SK-N-SH treated with all-trans-retinoic acid at 6 μM for 48 hours (cell line): ENCODE measurements around the gene SLC66A1.

Experiments used
- ATAC-seq: fragments of 200-7000 bp; cut with Tn5 transposase; 3 replicates; pipeline ENCODE4 v1.9.1; 2020; ENCODE audit warnings: mild to moderate bottlenecking, moderate library complexity
- ARNTL ChIP-seq: fragments of 450-650 bp; formaldehyde crosslinking; IDR thresholded peaks from 2 replicates; pipeline ENCODE4 v1.5.0; 2020; ENCODE audit warnings: low read depth, mild to moderate bottlenecking, moderate library complexity, borderline replicate concordance
- CSDC2 ChIP-seq: fragments of 250-450 bp; sonication (Bioruptor Pico); IDR thresholded peaks from 2 replicates; pipeline ENCODE4 v1.5.0; 2020; ENCODE audit warnings: mild to moderate bottlenecking, moderate library complexity
- ESRRG ChIP-seq: fragments of 250-450 bp; sonication (Bioruptor Pico); IDR thresholded peaks from 2 replicates; pipeline ENCODE4 v1.6.1; 2021; ENCODE audit warnings: mild to moderate bottlenecking
- OSR1 ChIP-seq: fragments of 250-450 bp; sonication (Bioruptor Pico); IDR thresholded peaks from 2 replicates; pipeline ENCODE4 v1.8.0; 2022; ENCODE audit warnings: moderate library complexity, mild to moderate bottlenecking, inconsistent platforms
- PPARA ChIP-seq: fragments of 250-450 bp; sonication (Bioruptor Pico); IDR thresholded peaks from 2 replicates; pipeline ENCODE4 v1.5.0; 2020; ENCODE audit warnings: mild to moderate bottlenecking, borderline replicate concordance
- SNAI2 ChIP-seq: fragments of 250-450 bp; sonication (Bioruptor Pico); IDR thresholded peaks from 2 replicates; pipeline ENCODE4 v1.5.0; 2020; ENCODE audit warnings: mild to moderate bottlenecking, moderate library complexity
- TOX ChIP-seq: fragments of 250-450 bp; sonication (Bioruptor Pico); IDR thresholded peaks from 2 replicates; pipeline ENCODE4 v1.8.0; 2021; ENCODE audit warnings: mild to moderate bottlenecking, moderate library complexity, borderline replicate concordance
- ZC3H10 ChIP-seq: fragments of 250-450 bp; sonication (Bioruptor Pico); IDR thresholded peaks from 2 replicates; pipeline ENCODE4 v1.5.1; 2021; ENCODE audit warnings: mild to moderate bottlenecking, moderate library complexity
- ZFP30 ChIP-seq: fragments of 450-650 bp; formaldehyde crosslinking; IDR thresholded peaks from 2 replicates; pipeline ENCODE4 v1.5.0; 2022; ENCODE audit warnings: mild to moderate bottlenecking, moderate library complexity
- ZNF565 ChIP-seq: fragments of 450-650 bp; formaldehyde crosslinking; conservative IDR thresholded peaks from 2 replicates; pipeline ENCODE4 v1.5.0; 2020; ENCODE audit warnings: low read depth, mild to moderate bottlenecking, moderate library complexity
- ZNF8 ChIP-seq: fragments of 450-650 bp; formaldehyde crosslinking; IDR thresholded peaks from 2 replicates; pipeline ENCODE4 v1.5.0; 2020; ENCODE audit warnings: mild to moderate bottlenecking, moderate library complexity
- TF ChIP-seq, protein P1 (sequence below): fragments of 250-450 bp; sonication (Bioruptor Pico); IDR thresholded peaks from 2 replicates; pipeline ENCODE4 v1.8.0; 2020; ENCODE audit warnings: mild to moderate bottlenecking, moderate library complexity, borderline replicate concordance
- TF ChIP-seq, protein P2 (sequence below): fragments of 250-450 bp; sonication (Bioruptor Pico); IDR thresholded peaks from 2 replicates; pipeline ENCODE4 v1.5.1; 2021; ENCODE audit warnings: mild to moderate bottlenecking, moderate library complexity
- TF ChIP-seq, protein P3 (sequence below): fragments of 250-450 bp; sonication (Bioruptor Pico); IDR thresholded peaks from 2 replicates; pipeline ENCODE4 v1.8.0; 2021; ENCODE audit warnings: low read depth, mild to moderate bottlenecking, moderate library complexity, borderline replicate concordance
- TF ChIP-seq, protein P4 (sequence below): fragments of 250-450 bp; sonication (Bioruptor Pico); IDR thresholded peaks from 2 replicates; pipeline ENCODE4 v1.5.0; 2020; ENCODE audit warnings: mild to moderate bottlenecking, moderate library complexity

Gene SLC66A1

DNA sequence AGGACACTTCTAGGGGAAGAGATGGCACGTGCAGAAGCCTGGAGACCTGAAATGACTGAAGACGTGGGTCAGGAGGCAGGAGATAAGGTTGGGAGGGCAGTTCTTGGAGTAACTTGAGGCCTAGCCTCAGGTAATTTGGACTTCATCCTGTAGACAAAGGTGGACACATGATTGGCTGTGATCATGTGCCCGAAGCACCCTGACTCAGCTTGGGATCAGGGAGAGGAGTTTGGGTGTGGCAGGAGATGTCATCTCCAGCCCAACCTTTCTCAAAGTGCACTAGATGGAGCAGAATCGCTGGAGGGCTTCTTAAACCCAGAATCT, 1.5 kb downstream of the SLC66A1 start:
- no peak for TF ChIP-seq ESRRG (CRISPR knock-in tag)
- TF ChIP-seq OSR1 (CRISPR knock-in tag), result no peak
- TF ChIP-seq, protein P1, sequence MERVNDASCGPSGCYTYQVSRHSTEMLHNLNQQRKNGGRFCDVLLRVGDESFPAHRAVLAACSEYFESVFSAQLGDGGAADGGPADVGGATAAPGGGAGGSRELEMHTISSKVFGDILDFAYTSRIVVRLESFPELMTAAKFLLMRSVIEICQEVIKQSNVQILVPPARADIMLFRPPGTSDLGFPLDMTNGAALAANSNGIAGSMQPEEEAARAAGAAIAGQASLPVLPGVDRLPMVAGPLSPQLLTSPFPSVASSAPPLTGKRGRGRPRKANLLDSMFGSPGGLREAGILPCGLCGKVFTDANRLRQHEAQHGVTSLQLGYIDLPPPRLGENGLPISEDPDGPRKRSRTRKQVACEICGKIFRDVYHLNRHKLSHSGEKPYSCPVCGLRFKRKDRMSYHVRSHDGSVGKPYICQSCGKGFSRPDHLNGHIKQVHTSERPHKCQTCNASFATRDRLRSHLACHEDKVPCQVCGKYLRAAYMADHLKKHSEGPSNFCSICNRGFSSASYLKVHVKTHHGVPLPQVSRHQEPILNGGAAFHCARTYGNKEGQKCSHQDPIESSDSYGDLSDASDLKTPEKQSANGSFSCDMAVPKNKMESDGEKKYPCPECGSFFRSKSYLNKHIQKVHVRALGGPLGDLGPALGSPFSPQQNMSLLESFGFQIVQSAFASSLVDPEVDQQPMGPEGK (CRISPR knock-in tag), result no peak
- no peak for TF ChIP-seq CSDC2 (CRISPR knock-in tag)
- TF ChIP-seq PPARA (CRISPR knock-in tag), result no peak
- TF ChIP-seq TOX (CRISPR knock-in tag), result no peak
- TF ChIP-seq ZFP30 (CRISPR knock-in tag), result no peak
- TF ChIP-seq ZNF8 (CRISPR knock-in tag), result no peak
- no peak for TF ChIP-seq ARNTL (CRISPR knock-in tag)
- TF ChIP-seq, protein P2, sequence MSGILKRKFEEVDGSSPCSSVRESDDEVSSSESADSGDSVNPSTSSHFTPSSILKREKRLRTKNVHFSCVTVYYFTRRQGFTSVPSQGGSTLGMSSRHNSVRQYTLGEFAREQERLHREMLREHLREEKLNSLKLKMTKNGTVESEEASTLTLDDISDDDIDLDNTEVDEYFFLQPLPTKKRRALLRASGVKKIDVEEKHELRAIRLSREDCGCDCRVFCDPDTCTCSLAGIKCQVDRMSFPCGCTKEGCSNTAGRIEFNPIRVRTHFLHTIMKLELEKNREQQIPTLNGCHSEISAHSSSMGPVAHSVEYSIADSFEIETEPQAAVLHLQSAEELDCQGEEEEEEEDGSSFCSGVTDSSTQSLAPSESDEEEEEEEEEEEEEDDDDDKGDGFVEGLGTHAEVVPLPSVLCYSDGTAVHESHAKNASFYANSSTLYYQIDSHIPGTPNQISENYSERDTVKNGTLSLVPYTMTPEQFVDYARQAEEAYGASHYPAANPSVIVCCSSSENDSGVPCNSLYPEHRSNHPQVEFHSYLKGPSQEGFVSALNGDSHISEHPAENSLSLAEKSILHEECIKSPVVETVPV (CRISPR knock-in tag), result no peak
- no peak for TF ChIP-seq SNAI2 (CRISPR knock-in tag)
- TF ChIP-seq ZNF565 (CRISPR knock-in tag), result no peak
- no peak for ATAC-seq

DNA sequence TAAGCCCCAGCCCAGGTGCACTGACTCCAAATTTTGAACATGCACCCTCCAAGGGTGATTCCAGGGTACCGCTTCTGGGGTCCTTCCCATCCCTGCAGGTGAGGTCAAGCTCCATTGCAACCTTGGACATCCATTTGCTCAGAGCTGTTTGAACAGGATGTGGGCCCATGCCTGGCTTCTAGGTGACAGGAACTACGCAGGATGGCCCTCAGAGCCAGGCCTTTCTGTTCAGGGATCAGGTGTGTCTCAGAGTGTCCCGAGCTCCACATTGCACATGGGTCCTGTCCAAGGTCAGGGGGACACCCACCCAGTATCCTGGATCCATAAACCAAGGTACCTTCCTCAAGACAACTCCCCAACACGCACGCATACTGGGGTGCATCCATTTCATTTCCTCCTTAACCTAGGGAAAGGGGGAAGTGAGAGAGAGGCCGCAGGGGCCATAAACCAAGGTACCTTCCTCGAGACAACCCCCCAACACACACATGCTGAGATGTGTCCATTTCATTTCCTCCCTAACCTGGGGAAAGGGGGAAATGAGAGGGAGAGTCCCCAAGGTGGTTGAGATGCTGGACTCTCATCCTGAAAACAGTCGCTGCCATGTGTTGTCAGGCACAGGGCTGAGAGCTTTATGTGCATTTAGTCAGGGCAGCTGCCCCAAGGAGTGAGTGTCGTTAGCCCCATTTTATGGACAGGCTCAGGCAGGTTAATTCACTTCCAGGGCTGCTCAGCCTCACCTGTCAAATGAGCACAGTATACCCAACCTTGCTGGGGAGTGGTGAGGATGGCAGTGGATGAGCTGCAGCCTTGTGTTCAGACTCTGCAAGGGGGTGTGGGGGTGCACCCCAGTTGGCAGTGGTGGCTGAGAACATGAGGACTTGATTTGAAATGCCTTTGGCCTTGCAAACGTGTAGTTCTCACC, 2.1 kb downstream of the SLC66A1 start:
- no peak for ATAC-seq
- no peak for TF ChIP-seq ZC3H10 (CRISPR knock-in tag)
- TF ChIP-seq ESRRG (CRISPR knock-in tag), result no peak
- TF ChIP-seq, protein P2 (CRISPR knock-in tag), result no peak
- no peak for TF ChIP-seq CSDC2 (CRISPR knock-in tag)
- TF ChIP-seq, protein P3, sequence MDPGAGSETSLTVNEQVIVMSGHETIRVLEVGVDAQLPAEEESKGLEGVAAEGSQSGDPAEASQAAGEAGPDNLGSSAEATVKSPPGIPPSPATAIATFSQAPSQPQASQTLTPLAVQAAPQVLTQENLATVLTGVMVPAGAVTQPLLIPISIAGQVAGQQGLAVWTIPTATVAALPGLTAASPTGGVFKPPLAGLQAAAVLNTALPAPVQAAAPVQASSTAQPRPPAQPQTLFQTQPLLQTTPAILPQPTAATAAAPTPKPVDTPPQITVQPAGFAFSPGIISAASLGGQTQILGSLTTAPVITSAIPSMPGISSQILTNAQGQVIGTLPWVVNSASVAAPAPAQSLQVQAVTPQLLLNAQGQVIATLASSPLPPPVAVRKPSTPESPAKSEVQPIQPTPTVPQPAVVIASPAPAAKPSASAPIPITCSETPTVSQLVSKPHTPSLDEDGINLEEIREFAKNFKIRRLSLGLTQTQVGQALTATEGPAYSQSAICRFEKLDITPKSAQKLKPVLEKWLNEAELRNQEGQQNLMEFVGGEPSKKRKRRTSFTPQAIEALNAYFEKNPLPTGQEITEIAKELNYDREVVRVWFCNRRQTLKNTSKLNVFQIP (CRISPR knock-in tag), result no peak
- TF ChIP-seq PPARA (CRISPR knock-in tag), result no peak
- TF ChIP-seq, protein P4, sequence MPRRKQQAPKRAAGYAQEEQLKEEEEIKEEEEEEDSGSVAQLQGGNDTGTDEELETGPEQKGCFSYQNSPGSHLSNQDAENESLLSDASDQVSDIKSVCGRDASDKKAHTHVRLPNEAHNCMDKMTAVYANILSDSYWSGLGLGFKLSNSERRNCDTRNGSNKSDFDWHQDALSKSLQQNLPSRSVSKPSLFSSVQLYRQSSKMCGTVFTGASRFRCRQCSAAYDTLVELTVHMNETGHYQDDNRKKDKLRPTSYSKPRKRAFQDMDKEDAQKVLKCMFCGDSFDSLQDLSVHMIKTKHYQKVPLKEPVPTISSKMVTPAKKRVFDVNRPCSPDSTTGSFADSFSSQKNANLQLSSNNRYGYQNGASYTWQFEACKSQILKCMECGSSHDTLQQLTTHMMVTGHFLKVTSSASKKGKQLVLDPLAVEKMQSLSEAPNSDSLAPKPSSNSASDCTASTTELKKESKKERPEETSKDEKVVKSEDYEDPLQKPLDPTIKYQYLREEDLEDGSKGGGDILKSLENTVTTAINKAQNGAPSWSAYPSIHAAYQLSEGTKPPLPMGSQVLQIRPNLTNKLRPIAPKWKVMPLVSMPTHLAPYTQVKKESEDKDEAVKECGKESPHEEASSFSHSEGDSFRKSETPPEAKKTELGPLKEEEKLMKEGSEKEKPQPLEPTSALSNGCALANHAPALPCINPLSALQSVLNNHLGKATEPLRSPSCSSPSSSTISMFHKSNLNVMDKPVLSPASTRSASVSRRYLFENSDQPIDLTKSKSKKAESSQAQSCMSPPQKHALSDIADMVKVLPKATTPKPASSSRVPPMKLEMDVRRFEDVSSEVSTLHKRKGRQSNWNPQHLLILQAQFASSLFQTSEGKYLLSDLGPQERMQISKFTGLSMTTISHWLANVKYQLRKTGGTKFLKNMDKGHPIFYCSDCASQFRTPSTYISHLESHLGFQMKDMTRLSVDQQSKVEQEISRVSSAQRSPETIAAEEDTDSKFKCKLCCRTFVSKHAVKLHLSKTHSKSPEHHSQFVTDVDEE (CRISPR knock-in tag), result no peak
- TF ChIP-seq, all 23 proteins: peak for 0

DNA sequence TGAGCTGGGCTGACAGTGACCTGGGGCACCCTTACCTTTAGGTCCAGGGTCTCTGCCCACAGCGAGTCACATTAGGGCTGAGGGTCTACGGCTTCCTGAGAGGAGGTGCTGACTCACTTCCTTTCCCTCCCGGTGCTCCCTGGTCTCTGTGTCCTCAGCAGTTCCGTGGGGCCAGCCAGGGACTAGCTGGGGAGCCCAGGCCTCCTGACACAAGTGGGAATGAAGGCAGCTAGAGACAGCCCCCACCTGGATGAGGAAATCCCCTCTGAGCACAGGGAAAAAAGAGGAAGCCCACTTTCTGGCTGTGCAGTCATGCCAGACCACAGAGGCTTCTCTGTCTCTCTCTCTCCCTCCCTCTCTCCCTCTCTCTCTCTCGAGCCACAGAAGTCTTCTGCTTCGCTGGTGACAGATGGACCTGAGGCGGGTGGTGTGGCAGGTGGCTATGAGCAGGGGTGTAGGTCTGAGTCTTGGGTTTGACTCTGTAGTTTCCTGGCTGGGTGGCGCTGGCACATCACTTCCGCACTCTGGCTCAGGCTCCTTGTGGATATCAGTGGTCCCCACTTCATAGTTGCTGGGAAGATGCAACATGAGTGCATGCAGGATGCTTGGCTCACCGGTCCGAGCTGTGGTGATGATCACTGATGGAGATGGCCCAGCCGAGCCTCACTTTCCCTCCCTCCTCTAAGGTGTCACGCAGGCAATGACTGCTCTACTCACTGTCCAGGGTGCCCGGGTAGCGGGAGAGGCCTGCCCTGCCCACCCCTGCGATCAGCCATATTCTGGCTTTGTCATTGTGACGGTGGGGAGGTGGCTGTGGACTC, 3.5 kb downstream of the SLC66A1 start:
- no peak for ATAC-seq
- TF ChIP-seq PPARA (CRISPR knock-in tag), result no peak
